Endothelial cell (in vitro differentiated cells): ENCODE measurements around the gene PGLYRP3. TPM values are rescaled to one million over a fixed set of nuclear protein-coding genes. Genes with fewer than 3 reads are reported as not detected.
A peak's percentile ranks its signal among the peaks of the same experiment; 100 is the strongest.

Experiments
- DNase-seq: peaks from one replicate; pipeline ENCODE4 v3.0.0; 2021; ENCODE audit warnings: low spot score
- H3K27ac Mint-ChIP-seq: one replicate; pipeline ENCODE4 v1.8.0; 2021; ENCODE audit warnings: mixed read lengths, inconsistent platforms; ENCODE audit not compliant: unreplicated experiment
- H3K27me3 Mint-ChIP-seq: one replicate; pipeline ENCODE4 v1.8.0; 2021; ENCODE audit warnings: mild to moderate bottlenecking, moderate library complexity, mixed read lengths, inconsistent platforms; ENCODE audit not compliant: unreplicated experiment
- H3K36me3 Mint-ChIP-seq: one replicate; pipeline ENCODE4 v1.8.0; 2021; ENCODE audit warnings: mild to moderate bottlenecking, low read depth, mixed read lengths, inconsistent platforms; ENCODE audit not compliant: unreplicated experiment
- H3K4me1 Mint-ChIP-seq: one replicate; pipeline ENCODE4 v1.8.0; 2021; ENCODE audit warnings: mild to moderate bottlenecking, mixed read lengths, inconsistent platforms; ENCODE audit not compliant: unreplicated experiment
- H3K4me3 Mint-ChIP-seq: one replicate; pipeline ENCODE4 v1.8.0; 2021; ENCODE audit warnings: mild to moderate bottlenecking, mixed read lengths, inconsistent platforms; ENCODE audit not compliant: unreplicated experiment
- H3K9me3 Mint-ChIP-seq: one replicate; pipeline ENCODE4 v1.8.0; 2021; ENCODE audit warnings: mixed read lengths, inconsistent platforms; ENCODE audit not compliant: unreplicated experiment
- CTCF ChIP-seq: fragments of 200-600 bp; sonication (generic); IDR thresholded peaks from one replicate; pipeline ENCODE4 v1.5.0; 2021; ENCODE audit warnings: antibody characterized with exemption; ENCODE audit not compliant: unreplicated experiment
- total RNA-seq: library from RNA; stranded (reverse); fragmentation: NEBNext Ultra II Directional; extraction: Animal tissue kit (Norgen Biotek cat#: 25700); gene quantifications from one replicate; pipeline ENCODE4 v1.2.1, GENCODE V29; 2021; ENCODE audit not compliant: unreplicated experiment

The PGLYRP3 gene
- total RNA-seq, 1 donor from 2014 or later = 1.1 TPM

GRCh38 chr1:153343811-153344717, 31.3 kb upstream of the PGLYRP3 start:
- no peaks in the 10 kb centered on the region for H3K9me3 Mint-ChIP-seq
- DNase-seq = no peak
- H3K4me3 Mint-ChIP-seq = peak overlapping the region; percentile 73
- TF ChIP-seq CTCF = no peak
- H3K27ac Mint-ChIP-seq = peak overlapping the region; percentile 92
- H3K4me1 Mint-ChIP-seq = peaks cover 68% of the 10 kb centered on the region
- peaks cover 10% of the 10 kb centered on the region for H3K27me3 Mint-ChIP-seq
- H3K36me3 Mint-ChIP-seq = peaks cover 5% of the 10 kb centered on the region

GRCh38 chr1:153343040-153343681, 30.4 kb upstream of the PGLYRP3 start:
- Mint-ChIP-seq H3K4me1 (peaks cover 75% of the 10 kb centered on the region), H3K4me3 (peak overlapping the region; percentile 73), H3K9me3 (no peaks in the 10 kb centered on the region), H3K36me3 (peaks cover 5% of the 10 kb centered on the region), H3K27me3 (peaks cover 12% of the 10 kb centered on the region), H3K27ac (peak overlapping the region; percentile 92)
- DNase-seq = no peak
- TF ChIP-seq CTCF = no peak

- Mint-ChIP-seq H3K27me3 (peaks cover 12% of the 10 kb centered on the region), H3K4me1 (peaks cover 85% of the 10 kb centered on the region)
- TF ChIP-seq CTCF = no peak
Measured at GRCh38 chr1:153342178-153342577, 29.4 kb upstream of the PGLYRP3 start.

GRCh38 chr1:153341431-153341934, 28.7 kb upstream of the PGLYRP3 start:
- H3K27me3 Mint-ChIP-seq = peaks cover 12% of the 10 kb centered on the region
- TF ChIP-seq CTCF = no peak
- peaks cover 5% of the 10 kb centered on the region for H3K36me3 Mint-ChIP-seq
- H3K9me3 Mint-ChIP-seq = no peaks in the 10 kb centered on the region
- peak overlapping the region; percentile 92 for H3K27ac Mint-ChIP-seq
- no peak for DNase-seq
- peaks cover 84% of the 10 kb centered on the region for H3K4me1 Mint-ChIP-seq
- H3K4me3 Mint-ChIP-seq = no peak overlapping the region

More at GRCh38 chr1:153342178-153342577, 29.4 kb upstream of the PGLYRP3 start:
- Mint-ChIP-seq H3K4me3 (peak overlapping the region; percentile 17), H3K9me3 (no peaks in the 10 kb centered on the region), H3K27ac (peak overlapping the region; percentile 92), H3K36me3 (peaks cover 5% of the 10 kb centered on the region)
- no peak for DNase-seq
